HUES6 (cell line): ENCODE measurements around the gene CKS1B.

Experiments used
- H3K27ac ChIP-seq: 2 replicates; pipeline ENCODE4 v1.7.0; 2013; ENCODE audit warnings: low read depth, mild to moderate bottlenecking, low read length, inconsistent platforms
- H3K27me3 ChIP-seq: 2 replicates; pipeline ENCODE4 v1.6.1; 2013; ENCODE audit warnings: low read length; ENCODE audit not compliant: control insufficient read depth, insufficient read depth
- H3K36me3 ChIP-seq: 2 replicates; pipeline ENCODE4 v1.6.1; 2013; ENCODE audit warnings: low read length; ENCODE audit not compliant: control insufficient read depth, insufficient read depth
- H3K4me1 ChIP-seq: 2 replicates; pipeline ENCODE4 v1.6.1; 2013; ENCODE audit warnings: low read length; ENCODE audit not compliant: control insufficient read depth, insufficient read depth
- H3K4me3 ChIP-seq: 2 replicates; pipeline ENCODE4 v1.5.1; 2013; ENCODE audit warnings: low read depth, low read length
- H3K9ac ChIP-seq: one replicate; pipeline ENCODE4 v1.6.1; 2013; ENCODE audit warnings: mild to moderate bottlenecking, low read length
- H3K9me3 ChIP-seq: 2 replicates; pipeline ENCODE4 v1.6.1; 2013; ENCODE audit warnings: low read depth, low read length; ENCODE audit not compliant: control insufficient read depth, insufficient read depth

CKS1B gene

DNA sequence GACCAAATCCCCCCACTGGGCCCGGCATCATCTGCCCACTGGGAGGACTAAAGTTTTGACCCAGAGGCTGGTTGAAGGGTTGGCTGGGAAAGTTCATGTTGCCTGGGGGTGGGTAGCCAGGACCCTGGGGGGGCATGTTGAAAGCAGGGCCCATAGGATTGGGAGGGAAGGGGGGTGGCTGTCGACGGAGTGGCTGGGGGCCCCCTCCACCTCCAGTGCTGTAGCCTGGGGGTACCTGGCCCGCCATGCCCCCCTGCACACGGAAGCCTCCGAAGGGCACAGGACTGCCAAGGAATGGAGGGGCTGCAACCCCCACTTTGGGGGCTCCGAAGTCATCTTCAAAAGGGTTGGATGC, 15.1 kb upstream of the CKS1B start:
- Histone ChIP-seq H3K9ac (no peak overlapping the region), H3K4me3 (no peak overlapping the region), H3K36me3 (peaks cover 29% of the 10 kb centered on the region), H3K27ac (no peak overlapping the region), H3K4me1 (peaks cover 31% of the 10 kb centered on the region), H3K9me3 (no peaks in the 10 kb centered on the region), H3K27me3 (no peaks in the 10 kb centered on the region)

DNA sequence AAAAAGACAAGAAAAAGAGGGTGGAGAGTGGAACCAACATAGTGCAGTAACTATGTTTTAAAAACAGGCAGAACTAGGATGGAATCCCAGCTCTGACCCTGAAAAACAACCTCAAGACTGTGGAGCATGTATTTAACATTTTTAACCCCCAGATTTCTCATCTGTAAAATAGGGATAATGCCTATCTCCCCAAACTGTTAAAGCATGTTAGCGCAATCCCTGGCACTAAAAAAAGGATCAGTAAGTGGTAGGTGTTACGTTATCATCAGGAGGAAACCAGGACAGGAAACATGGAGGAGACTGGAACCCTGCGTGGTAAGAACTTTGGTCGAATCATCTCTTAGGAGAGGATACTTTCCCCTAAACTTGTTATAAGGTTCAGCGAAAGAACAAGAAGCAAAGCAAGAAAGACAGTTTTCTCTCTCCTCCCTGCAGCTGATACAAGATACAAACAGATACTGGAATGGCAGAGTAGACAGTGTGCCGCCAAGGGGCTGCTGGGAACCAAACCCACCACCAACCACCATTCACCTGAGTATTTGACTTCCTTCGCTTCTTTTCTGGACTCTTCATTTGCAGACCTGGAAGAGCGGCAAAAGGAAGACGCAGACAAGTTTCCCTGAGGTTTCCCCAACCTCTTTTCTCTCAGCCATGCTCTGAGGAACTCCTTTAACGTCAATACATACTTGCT, 13.9 kb upstream of the CKS1B start:
- H3K27ac ChIP-seq, result no peak overlapping the region
- peak overlapping the region; percentile 95 for H3K9ac ChIP-seq
- peaks cover 23% of the 10 kb centered on the region for H3K4me1 ChIP-seq
- no peaks in the 10 kb centered on the region for H3K27me3 ChIP-seq
- peaks cover 40% of the 10 kb centered on the region for H3K36me3 ChIP-seq
- no peaks in the 10 kb centered on the region for H3K9me3 ChIP-seq
- H3K4me3 ChIP-seq, result peak overlapping the region; percentile 82

DNA sequence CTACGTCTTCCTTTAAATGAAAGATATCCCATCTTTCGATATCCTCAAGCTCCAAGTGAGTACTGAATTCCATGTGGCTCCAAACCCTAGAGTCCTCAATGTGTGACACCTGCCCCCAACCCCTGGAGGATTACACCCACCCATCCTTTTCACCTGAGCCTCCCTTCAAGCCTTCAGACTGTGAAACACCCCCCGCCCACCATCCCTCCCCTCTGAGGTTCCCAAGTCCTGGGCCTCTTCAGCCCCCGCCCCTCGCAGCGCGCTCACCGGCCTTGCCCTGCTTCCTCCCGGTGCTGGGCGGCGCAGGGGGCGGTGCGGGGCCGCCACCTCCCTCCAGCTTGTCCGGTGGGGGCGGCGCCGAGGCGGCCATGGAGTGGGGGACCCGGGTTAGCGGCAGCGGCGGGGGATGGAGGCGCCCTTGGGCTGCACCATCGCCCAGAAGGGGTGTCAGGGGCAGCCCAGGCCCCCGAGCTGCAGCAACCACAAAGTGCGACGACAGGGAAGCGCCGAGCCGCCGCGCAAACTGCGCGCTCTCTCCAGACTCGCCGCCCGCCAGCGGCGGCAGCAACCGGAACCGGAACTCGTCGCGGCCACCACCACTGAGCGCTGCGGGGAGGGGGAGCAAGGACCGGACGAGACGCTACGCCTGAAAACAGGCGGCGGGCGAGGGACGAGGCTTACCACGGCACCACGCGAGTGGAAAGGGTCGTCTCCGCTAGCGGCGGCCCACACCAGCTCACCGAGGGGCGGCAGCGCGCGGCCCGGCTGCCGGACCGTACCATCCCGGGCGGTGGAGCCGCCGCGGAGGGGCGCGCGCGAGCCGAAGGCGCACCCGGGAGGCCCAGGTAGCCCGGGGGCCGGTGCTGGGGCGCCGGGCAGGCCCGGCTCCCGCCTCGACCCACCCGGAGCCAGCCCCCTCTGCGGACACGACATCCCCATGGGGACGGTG, 13.0 kb upstream of the CKS1B start, which contains the start of gene PYGO2:
PYGO2 (minus strand) TSS at position 576 of the 949 bp plus-strand sequence; CDS start at position 370, 206 bp downstream.
- peak within 1 kb of the TSS; percentile 82 for H3K4me3 ChIP-seq
- H3K27ac ChIP-seq, result peak within 1 kb of the TSS; percentile 94
- no peaks in the 10 kb centered on the region for H3K27me3 ChIP-seq
- no peaks in the 10 kb centered on the region for H3K9me3 ChIP-seq
- H3K9ac ChIP-seq, result peak within 1 kb of the TSS; percentile 95
- peaks cover 49% of the 10 kb centered on the region for H3K36me3 ChIP-seq
- H3K4me1 ChIP-seq, result peaks cover 20% of the 10 kb centered on the region

GRCh38 chr1:154962156-154962749, 12.2 kb upstream of the CKS1B start:
- Histone ChIP-seq H3K27ac (peak overlapping the region; percentile 94), H3K9me3 (no peaks in the 10 kb centered on the region), H3K9ac (peak overlapping the region; percentile 95), H3K4me3 (peak overlapping the region; percentile 82), H3K4me1 (peaks cover 13% of the 10 kb centered on the region), H3K36me3 (peaks cover 57% of the 10 kb centered on the region), H3K27me3 (no peaks in the 10 kb centered on the region)

GRCh38 chr1:154962795-154963330, 11.6 kb upstream of the CKS1B start:
- H3K4me3 ChIP-seq, result peak overlapping the region; percentile 82; the same call in 1 of the 2 replicates
- H3K36me3 ChIP-seq, result peaks cover 63% of the 10 kb centered on the region
- H3K27me3 ChIP-seq, result no peaks in the 10 kb centered on the region
- H3K27ac ChIP-seq, result no peak overlapping the region
- H3K9me3 ChIP-seq, result no peaks in the 10 kb centered on the region
- no peak overlapping the region for H3K9ac ChIP-seq
- peaks cover 7% of the 10 kb centered on the region for H3K4me1 ChIP-seq

GRCh38 chr1:154963643-154964042, 10.8 kb upstream of the CKS1B start:
- peaks cover 9% of the 10 kb centered on the region for H3K4me1 ChIP-seq
- no peaks in the 10 kb centered on the region for H3K9me3 ChIP-seq
- no peak overlapping the region for H3K4me3 ChIP-seq
- no peak overlapping the region for H3K9ac ChIP-seq
- H3K27me3 ChIP-seq, result no peaks in the 10 kb centered on the region
- no peak overlapping the region for H3K27ac ChIP-seq
- peaks cover 69% of the 10 kb centered on the region for H3K36me3 ChIP-seq

GRCh38 chr1:154964359-154964758, 10.1 kb upstream of the CKS1B start:
- Histone ChIP-seq H3K9me3 (no peaks in the 10 kb centered on the region), H3K4me3 (no peak overlapping the region), H3K27ac (no peak overlapping the region), H3K36me3 (peaks cover 63% of the 10 kb centered on the region), H3K9ac (no peak overlapping the region), H3K4me1 (peaks cover 14% of the 10 kb centered on the region), H3K27me3 (no peaks in the 10 kb centered on the region)

DNA sequence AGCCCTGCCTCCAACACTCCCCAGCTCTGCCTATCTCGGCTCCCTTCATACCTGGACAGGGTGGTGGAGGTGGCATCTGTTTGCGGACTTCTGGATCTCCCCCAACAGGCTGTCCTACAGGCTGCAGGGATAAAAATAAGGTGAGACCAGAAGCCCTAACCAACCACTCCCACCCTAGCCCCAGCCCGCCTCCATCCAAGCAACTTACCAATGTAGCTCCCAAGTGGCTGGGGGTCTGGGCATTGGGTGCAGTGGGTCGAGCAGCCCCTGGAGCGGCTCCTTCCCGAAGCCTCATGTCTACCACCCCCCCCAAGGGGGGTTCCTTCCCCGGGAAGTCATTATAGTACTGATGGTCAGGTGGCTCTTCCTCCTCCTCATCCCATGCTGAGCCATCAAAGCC, 8.4 kb upstream of the CKS1B start:
- Histone ChIP-seq H3K4me1 (peaks cover 9% of the 10 kb centered on the region), H3K9me3 (no peaks in the 10 kb centered on the region), H3K27ac (no peak overlapping the region), H3K9ac (no peak overlapping the region), H3K4me3 (no peak overlapping the region), H3K27me3 (no peaks in the 10 kb centered on the region), H3K36me3 (peaks cover 59% of the 10 kb centered on the region)

DNA sequence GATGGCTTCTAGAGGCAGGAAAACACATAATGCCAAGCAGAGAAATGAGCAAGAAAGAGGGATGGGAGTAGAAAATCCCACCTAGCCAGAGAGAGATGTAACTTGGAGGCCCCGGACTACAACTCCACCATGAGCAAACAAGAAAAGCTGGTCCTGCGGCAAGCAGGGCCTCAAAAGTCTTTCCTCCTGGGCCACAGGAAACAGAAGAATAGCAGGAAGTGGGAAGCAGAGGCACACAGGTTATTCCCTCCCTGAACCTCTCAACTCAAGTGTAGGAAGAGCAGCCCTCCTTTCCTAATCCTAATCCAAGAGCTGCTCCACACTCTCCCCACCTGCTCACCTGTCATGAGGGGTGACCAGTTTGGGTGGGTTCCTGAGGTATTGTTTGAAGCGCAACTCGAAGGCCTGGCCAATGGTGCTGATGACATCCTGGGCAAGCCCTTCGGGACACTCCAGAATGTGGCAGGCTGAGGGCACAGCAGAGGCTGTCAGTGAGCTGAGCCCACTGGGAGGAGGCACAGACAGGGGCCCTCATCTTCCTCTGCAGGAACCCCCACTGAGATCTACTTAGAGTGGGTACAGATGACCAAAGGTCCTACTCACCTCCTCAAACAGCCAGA, 7.0 kb upstream of the CKS1B start:
- no peaks in the 10 kb centered on the region for H3K9me3 ChIP-seq
- peaks cover 59% of the 10 kb centered on the region for H3K36me3 ChIP-seq
- H3K4me3 ChIP-seq, result no peak overlapping the region
- H3K9ac ChIP-seq, result no peak overlapping the region
- no peaks in the 10 kb centered on the region for H3K27me3 ChIP-seq
- peaks cover 20% of the 10 kb centered on the region for H3K4me1 ChIP-seq
- no peak overlapping the region for H3K27ac ChIP-seq

DNA sequence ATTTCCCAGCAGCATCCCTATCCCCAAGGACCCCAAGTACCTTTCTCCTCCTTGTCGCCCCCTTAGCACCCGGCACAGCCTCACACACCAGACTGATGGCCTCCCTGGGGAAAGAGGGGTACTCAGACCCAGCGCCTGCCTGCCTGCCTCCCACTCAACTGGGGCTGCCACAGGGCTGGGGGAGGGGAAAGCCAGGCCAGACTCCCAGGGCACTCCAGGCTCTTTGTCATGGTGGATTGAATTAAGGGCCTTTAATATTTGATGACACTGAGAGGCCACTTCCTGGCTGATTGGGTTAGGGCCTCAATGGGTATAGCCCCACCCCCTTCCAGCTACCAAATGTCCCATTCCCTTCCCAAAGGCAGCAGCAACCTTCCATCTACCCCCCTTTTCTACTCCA, 5.8 kb upstream of the CKS1B start:
- Histone ChIP-seq H3K4me3 (peak overlapping the region; percentile 65), H3K9me3 (no peaks in the 10 kb centered on the region), H3K9ac (peak overlapping the region; percentile 90), H3K4me1 (peaks cover 23% of the 10 kb centered on the region), H3K36me3 (peaks cover 50% of the 10 kb centered on the region), H3K27ac (peak overlapping the region; percentile 18; the same call in 1 of the 2 replicates), H3K27me3 (no peaks in the 10 kb centered on the region)
